CD4-positive, alpha-beta T cell treated with Interleukin-6 at 100 ng/mL for 8 hours (primary cell): ENCODE data around the gene DEPP1.
A peak's percentile ranks its signal among the peaks of the same experiment; 100 is the strongest.
"Not testable (repeated sequence)": the region's sequence is repeated elsewhere in the genome, so short reads cannot be mapped to it uniquely, and the experiment has no call there.

Experiments
- DNase-seq: peaks from one replicate; pipeline ENCODE4 v3.0.0-alpha.2; 2020; ENCODE audit warnings: mixed read lengths, low spot score

The DEPP1 gene, protein sequence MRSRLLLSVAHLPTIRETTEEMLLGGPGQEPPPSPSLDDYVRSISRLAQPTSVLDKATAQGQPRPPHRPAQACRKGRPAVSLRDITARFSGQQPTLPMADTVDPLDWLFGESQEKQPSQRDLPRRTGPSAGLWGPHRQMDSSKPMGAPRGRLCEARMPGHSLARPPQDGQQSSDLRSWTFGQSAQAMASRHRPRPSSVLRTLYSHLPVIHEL

DNA sequence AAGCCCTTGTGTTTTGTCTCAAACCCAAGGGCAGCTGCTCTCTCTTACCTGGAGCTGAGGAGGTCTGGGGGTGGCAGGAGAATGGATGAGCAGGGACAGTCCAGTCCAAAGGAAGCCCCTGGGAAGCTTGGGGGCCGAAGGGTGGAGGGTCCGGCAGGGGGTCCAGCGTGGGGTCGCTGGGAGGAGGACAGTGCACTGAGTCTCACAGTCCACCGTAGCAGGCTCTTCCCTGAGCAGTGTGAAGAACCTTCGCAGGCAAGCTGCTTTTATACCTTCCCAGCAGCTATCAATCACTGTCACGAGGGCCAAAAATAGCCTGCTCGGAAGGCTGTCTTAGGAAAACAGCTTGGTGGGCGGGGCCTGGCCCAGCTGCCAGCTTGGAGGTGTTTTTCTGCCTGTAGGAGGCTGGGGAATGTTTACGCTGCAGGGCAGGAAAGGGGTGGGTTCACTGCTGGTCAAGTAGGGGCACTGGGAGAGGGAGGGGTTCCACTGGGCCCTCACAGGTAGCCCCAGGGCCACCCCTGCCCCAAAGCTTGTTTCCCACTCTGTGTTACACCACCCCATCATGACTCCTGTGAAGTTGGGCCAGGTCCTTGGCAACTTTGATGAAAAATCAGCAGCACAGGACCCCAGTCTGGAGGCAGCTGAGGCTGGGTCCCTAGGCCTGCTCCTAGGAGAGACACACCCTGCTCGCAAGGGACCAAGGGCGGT lies at the start of gene DEPP1:
Gene DEPP1 (minus strand): TSS at position 240 of the 711 bp plus-strand sequence. CDS start 779 bp downstream, outside the sequence.
- DNase-seq = peak; percentile 15

DNA sequence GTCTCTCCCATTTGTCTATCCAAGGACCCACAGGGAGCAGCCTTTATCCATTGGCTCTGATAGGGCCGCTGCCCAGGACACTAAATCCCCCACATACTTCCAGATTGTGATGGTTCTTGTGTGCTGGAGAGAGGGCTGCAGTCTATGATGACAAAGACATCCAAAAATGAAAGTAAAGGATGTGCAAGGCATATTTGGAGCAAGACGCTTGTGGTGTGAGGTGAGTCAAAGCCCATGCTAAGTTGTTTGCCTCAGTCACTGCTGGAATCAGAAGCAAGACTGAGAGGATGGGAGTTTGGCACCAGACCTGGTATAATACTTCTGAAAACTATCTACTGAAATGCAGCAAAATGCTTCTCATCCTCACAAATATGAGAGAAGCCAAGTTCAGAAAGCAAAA lies 44.8 kb upstream of the DEPP1 start:
- no peak for DNase-seq

- no peak for DNase-seq
Measured at GRCh38 chr10:45015590-45015989, 37.0 kb upstream of the DEPP1 start.

- not testable (repeated sequence) for DNase-seq
Measured at GRCh38 chr10:45014557-45014956, 35.9 kb upstream of the DEPP1 start.

- peak; percentile 53 for DNase-seq
Measured at GRCh38 chr10:45008524-45009161, 30.0 kb upstream of the DEPP1 start.

GRCh38 chr10:45006276-45007030 lies 27.8 kb upstream of the DEPP1 start:
- no peak for DNase-seq

- DNase-seq = no peak
Measured at GRCh38 chr10:45005284-45005683, 26.7 kb upstream of the DEPP1 start.

DNA sequence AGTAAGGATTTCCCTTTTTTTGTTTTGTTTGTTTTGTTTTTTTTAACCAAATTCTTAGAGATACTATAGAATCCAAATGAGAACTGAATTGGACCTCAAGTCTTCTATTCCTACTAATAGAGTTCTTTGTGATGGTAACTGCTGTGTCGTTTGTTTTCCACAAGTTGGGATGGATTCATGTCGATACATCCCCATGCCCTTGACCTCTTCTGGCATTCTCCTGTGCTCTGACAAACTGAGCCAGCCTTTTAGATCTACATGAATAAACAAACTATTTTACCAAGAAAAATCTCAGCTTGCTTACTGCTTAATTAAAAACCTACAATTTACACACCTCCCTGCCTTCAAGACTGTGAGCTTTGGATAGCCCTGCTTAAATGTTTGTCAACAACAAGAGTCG lies 26.1 kb upstream of the DEPP1 start:
- no peak for DNase-seq

DNA sequence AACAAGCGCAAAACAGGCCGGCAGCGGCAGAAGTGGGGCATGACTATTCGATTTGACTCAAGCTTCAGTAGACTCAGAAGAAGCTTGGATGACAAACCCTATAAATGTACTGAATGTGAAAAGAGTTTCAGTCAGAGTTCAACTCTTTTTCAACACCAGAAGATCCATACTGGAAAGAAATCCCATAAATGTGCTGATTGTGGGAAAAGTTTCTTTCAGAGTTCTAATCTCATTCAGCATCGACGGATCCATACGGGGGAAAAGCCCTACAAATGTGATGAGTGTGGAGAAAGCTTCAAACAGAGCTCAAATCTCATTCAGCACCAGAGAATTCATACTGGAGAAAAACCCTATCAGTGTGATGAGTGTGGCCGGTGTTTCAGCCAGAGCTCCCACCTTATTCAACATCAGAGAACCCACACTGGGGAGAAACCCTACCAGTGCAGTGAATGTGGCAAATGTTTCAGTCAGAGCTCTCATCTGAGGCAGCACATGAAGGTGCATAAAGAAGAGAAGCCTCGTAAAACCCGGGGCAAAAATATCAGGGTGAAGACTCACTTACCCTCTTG lies 24.9 kb upstream of the DEPP1 start:
- no peak for DNase-seq

DNA sequence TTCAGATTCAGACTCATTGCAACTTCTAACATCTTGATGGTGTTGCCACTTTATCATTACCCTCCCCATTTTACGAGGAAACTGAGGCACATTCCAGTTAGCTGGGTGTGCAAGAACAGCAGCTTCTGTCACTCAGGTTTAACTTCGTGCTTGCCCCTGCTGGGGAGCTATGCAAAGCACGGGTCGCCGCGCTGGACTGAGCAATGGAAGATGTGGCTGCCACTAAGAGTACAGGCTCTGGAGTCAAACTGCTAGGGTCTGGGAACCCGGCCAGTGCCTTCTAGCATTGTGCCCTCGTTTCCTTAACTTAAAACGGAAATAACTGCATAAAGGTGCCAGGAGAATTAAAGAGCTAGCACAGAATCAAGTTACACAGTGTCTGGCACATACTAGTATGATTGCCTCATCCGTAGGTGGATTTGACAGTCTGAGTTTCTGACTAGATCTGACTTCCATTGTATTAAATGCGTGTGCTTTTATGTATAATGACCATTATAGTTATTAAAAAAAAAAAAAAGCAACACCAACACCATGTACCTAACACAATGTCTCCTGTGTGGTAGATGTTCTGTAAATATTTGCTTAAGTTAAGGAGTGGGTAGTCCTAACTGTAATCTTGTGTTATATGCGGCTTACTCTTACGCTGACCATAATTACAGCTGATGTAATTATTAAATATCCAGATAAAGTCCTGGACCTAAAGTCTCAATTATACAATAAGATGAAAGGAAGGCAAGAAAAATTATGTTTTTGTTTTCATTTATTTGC lies 23.0 kb upstream of the DEPP1 start:
- DNase-seq = peak; percentile 32

- DNase-seq = peak; percentile 61
Measured at GRCh38 chr10:45000752-45001380, 22.3 kb upstream of the DEPP1 start, which contains the start of gene ZNF22. Gene ZNF22 (plus strand): TSS chr10:45000923. CDS start chr10:45003369, 2,446 bp downstream.

DNA sequence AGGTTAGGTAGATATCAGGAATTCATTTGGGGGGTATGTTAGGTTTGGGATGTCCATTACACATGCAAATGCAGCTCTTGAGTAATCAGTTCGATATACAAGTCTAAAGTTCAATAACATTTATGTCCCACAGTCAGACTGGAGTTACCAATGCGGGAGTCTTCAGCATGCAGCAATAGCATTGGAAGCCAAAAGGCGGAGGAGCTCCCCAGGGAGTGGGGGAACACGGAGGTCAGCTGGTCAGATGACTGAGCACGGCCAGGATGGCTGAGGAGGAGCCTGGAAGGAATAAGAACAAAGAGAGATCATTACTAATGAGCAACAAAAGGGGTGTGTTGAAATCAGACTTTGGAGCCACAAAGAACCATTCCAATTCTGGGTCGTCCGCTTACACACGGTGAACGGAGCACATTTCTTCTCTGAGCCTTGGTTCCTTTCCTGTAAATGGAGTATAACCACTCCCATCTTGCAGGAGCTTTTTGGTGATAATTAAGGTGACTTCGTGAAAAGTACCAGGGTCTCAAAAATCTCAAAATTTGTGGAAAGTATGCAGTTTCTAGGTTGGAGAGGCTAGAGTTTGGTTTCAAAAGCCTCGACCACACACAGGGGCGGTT lies 21.6 kb upstream of the DEPP1 start:
- no peak for DNase-seq

DNA sequence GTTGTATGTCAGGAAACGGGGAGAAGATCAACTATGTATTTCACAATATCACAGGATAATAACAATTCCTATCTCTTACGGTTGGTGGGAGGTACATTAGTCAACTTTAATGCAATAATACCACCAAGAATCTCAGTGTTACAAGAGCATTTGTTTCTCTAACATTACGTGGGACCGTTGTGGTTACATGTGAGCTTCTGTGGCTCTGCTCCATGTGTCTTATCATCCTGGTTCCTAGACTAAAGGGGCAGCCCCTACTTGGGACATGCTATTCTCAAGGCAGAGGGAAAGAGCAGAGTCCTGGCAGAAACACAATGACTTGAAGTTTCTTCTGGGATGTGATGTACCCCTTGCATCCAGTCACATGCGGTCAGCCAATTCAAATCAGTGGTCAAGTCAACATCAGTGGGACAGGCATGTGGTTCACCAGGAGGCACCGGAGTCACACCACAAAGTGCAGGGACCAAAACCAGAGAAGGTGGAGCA lies 19.6 kb upstream of the DEPP1 start:
- no peak for DNase-seq

- no peak for DNase-seq
Measured at GRCh38 chr10:44997105-44997748, 18.6 kb upstream of the DEPP1 start.

- no peak for DNase-seq
Measured at GRCh38 chr10:44995914-44996669, 17.5 kb upstream of the DEPP1 start.

DNA sequence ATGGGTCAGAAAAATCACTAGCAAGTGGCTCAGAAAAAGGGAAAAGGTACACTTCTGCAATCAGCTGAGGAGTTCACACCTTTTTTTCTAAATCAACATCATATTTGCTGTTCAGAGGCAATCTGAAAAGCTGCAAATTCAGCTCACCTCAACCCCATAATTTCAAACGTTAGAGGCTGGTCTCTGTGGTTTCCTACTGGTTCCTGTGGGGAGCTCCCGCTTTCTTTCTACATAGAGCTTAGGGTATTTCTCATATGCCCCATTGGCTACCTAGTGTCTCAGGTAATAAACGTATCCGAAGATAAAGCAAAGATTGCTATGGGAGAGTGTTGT lies 16.9 kb upstream of the DEPP1 start:
- no peak for DNase-seq

DNA sequence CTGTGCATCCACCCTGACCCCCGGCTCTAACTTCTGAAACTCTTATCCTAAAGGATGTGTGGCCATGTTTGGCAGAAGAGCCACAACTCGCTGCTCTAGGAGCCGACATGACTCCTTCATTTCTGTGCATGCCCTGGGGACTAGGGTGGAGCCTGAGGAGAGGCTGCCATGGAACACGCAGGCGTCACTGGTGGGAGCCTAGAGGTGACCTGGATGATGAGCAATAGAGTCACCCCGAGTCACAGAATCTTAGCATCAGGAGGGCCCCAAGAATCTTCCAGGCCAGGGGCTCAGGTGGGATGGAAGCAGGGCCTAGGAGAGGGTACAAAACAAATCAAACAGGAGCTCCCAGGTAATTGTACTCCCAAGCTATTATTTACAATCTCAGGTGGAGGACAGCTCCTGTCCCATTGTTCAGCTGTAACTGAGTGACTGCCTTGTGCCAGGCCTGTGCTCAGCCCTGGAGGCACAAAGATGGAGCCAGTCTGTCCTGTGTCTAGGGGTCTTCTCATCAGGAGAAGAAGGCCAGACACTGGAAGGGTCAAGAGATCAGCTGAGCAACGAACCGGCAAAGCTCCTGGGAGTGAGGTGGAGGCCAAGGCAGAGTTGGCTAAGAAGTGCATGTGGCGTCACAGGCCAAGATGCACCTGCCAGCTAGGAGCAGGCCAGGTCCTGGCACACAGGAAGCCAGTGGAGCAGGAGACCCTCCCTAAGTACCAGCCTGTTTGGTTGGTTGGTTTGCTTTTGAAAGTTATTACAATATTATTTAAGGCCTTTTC lies 16.3 kb upstream of the DEPP1 start:
- DNase-seq = no peak
